ENCODE data around the gene C16orf92.

C16orf92 gene

DNA sequence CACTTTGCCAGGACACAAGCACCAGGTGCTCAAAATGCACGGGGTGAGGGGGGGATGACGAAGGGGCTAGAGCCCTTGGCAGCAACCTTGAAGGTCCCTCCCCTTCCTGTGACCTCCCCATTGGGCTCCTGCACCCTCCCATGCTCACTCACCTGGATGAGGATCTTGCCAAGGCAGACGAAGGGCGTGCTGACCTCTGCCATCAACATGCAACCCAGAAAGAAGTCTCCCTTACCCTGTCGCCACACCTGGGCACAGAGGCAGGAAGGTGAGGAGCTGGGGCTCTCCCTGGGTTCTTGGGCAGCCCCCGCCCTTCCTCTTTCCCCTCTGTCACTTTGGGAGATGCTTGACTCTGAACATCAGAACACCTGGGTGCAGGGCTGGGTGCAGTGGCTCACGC lies 2.6 kb downstream of the C16orf92 start:
- H3K4me3 ChIP-seq (ENCODE audit: low read depth in 1 of 5, low read length in 5 of 5) = no peak overlapping the region
- no peak overlapping the region for H3K27ac ChIP-seq (ENCODE audit: low read depth, low read length)
- H3K36me3 ChIP-seq (ENCODE audit: control insufficient read depth in 5 of 5, insufficient read depth in 5 of 5, low read length in 5 of 5) = no peaks in the 10 kb centered on the region
- H3K4me1 ChIP-seq (ENCODE audit: control insufficient read depth in 5 of 5, insufficient read depth in 5 of 5, low read length in 5 of 5) = peaks cover 0 to 10% (median 8%) of the 10 kb centered on the region in 5 donors
- H3K27me3 ChIP-seq (ENCODE audit: control insufficient read depth in 5 of 5, insufficient read depth in 4 of 5, low read length in 5 of 5) = peaks cover 26 to 54% (median 44%) of the 10 kb centered on the region in 5 donors
- no peaks in the 10 kb centered on the region for H3K9me3 ChIP-seq (ENCODE audit: control insufficient read depth in 5 of 5, low read length in 5 of 5)
- no peak overlapping the region for H3K9ac ChIP-seq (ENCODE audit: low read length in 5 of 5)

DNA sequence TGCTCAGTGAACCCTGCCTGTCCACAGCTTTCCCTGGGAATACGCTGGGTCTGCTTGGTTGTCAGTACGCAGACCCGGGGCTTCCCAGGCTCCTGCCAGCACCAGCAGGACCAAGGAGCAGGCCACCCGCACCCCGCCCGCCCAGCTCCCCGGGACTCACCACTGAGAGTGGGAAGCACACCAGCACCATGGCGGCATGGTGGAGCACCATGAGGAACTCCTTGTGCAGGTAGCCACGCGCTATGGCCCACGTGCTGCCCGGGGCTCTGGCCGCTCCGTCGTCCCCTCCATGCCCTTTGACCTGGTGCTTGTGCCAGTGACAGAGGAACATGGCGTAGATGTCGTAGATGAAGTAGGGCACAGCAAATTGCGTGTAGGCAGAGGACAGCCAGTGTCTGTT lies 3.5 kb downstream of the C16orf92 start:
- peaks cover 29 to 56% (median 49%) of the 10 kb centered on the region in 5 donors for H3K27me3 ChIP-seq (ENCODE audit: control insufficient read depth in 5 of 5, insufficient read depth in 4 of 5, low read length in 5 of 5)

DNA sequence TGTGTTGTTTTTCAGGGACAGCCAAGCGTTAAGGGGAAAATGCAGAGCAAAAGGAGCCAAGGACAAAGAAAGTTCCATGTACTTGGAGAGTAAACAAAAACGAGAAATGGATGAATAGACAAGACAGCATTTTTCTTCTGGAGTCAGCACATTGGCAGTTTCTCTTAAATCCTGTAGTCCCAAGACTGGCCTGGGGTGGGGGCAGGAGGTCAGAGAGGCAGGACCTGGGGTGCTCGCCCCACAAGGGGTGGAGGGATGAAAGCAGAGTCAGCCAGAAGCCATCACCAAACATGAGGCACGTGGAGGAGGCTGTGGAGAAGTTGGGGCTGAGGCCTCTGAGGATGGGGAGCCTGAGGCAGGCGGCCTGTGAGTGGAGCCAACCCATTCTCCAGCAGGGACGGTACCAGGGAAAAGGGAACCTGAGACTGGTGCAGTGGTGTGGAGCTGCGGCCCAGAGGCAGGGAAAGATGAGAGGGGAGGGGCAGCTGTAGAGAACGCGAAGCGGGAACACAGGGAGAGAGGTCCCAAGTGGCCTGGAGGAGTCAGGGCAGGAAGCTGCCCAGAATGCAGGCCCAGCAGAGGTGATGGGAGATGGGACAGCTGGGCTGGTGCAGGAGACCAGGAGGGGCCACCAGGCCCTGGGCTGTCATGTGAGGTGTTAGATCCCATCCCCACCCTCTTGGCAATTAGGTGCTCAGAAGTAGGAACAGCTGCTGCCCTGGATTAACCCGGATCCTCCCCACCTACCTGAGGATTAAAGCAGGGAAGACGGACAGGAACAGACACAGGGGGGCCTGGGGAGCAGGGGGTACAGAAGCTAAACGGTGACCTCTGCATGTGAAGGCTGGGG lies 4.8 kb downstream of the C16orf92 start:
- peaks cover 0 to 4% (median 0%) of the 10 kb centered on the region in 5 donors for H3K4me1 ChIP-seq (ENCODE audit: control insufficient read depth in 5 of 5, insufficient read depth in 5 of 5, low read length in 5 of 5)
- H3K9me3 ChIP-seq (ENCODE audit: control insufficient read depth in 5 of 5, low read length in 5 of 5) = no peaks in the 10 kb centered on the region
- no peak overlapping the region for H3K27ac ChIP-seq (ENCODE audit: low read depth, low read length)
- H3K9ac ChIP-seq (ENCODE audit: low read length in 5 of 5) = no peak overlapping the region
- H3K4me3 ChIP-seq (ENCODE audit: low read depth in 1 of 5, low read length in 5 of 5) = no peak overlapping the region
- H3K36me3 ChIP-seq (ENCODE audit: control insufficient read depth in 5 of 5, insufficient read depth in 5 of 5, low read length in 5 of 5) = no peaks in the 10 kb centered on the region
- peaks cover 39 to 64% (median 61%) of the 10 kb centered on the region in 5 donors for H3K27me3 ChIP-seq (ENCODE audit: control insufficient read depth in 5 of 5, insufficient read depth in 4 of 5, low read length in 5 of 5)

More for the DNA sequence above, 3.5 kb downstream of the C16orf92 start:
- H3K4me3 ChIP-seq (ENCODE audit: low read depth in 1 of 5, low read length in 5 of 5) = no peak overlapping the region
- H3K9me3 ChIP-seq (ENCODE audit: control insufficient read depth in 5 of 5, low read length in 5 of 5) = no peaks in the 10 kb centered on the region
- H3K4me1 ChIP-seq (ENCODE audit: control insufficient read depth in 5 of 5, insufficient read depth in 5 of 5, low read length in 5 of 5) = peaks cover 0 to 9% (median 4%) of the 10 kb centered on the region in 5 donors
- H3K36me3 ChIP-seq (ENCODE audit: control insufficient read depth in 5 of 5, insufficient read depth in 5 of 5, low read length in 5 of 5) = no peaks in the 10 kb centered on the region
- H3K27ac ChIP-seq (ENCODE audit: low read depth, low read length) = no peak overlapping the region
- no peak overlapping the region for H3K9ac ChIP-seq (ENCODE audit: low read length in 5 of 5)

DNA sequence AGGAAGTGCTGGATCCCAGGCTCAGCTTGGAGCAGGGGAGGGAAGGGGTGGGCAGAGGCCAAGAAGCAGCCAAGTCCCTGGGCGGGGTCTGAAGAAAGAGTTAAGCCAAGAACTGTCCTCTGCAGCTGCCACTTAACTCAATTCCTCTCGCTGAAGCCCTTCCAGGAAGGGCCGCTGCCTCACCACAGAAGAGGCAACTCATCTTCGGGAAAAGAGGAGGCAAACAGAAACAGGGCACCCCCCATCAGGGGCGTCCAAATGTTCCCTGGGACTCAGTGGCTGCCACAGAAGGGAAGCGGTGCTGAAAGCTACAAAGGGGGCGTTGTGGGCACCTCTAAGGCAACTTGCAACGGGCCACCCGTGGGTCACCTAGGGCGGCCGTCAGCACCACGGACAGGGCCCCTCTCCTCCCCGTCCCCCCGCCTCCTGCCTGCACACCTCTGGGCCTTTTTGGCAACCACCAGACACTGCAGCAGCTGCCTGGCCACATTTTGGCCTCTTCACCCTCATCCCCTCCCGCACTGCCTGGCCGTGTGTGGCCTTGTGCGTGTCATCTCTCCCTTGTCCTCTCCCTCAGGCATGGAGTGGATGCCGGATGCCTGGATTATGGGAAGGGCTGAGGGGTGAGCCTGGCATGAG lies 5.6 kb downstream of the C16orf92 start:
- H3K27me3 ChIP-seq (ENCODE audit: control insufficient read depth in 5 of 5, insufficient read depth in 4 of 5, low read length in 5 of 5) = peaks cover 39 to 68% (median 64%) of the 10 kb centered on the region in 5 donors
- H3K9ac ChIP-seq (ENCODE audit: low read length in 5 of 5) = no peak overlapping the region
- H3K27ac ChIP-seq (ENCODE audit: low read depth, low read length) = no peak overlapping the region

DNA sequence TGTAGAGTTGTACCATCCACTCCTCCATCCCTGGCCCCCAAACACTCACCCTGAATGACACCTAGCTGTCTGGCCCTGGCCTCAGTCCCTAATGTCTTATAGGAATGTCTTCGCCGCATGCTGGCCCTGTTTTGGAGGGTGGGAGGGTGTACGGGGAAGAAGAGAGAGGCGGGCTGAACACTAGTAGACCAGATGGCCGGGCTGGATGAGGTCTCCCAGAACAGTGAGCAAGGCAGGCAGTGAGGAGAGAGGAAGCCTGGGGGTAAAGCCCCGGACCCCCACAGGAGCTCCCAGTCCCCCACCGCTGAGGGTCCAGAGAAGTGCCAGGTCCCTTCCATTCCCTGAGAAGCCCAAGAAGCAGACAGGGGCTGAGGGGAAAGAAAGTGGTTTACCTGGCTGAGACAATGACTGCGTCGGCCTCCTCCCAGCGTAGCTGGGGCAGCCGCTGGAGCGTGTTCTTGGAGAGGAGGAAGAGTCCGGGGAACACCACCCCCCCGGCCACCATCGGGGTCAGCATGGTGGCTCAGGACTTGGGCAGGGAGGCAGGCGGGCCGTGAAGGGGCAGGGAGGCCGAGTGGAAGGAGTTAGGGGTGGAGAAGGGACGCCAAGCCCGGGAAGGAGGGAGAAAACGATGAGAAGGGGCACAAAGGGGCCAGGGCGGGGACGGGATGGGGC lies 7.2 kb downstream of the C16orf92 start:
- Histone ChIP-seq H3K36me3 (ENCODE audit: control insufficient read depth in 5 of 5, insufficient read depth in 5 of 5, low read length in 5 of 5) (no peaks in the 10 kb centered on the region), H3K27ac (ENCODE audit: low read depth, low read length) (no peak overlapping the region), H3K9me3 (ENCODE audit: control insufficient read depth in 5 of 5, low read length in 5 of 5) (no peaks in the 10 kb centered on the region), H3K27me3 (ENCODE audit: control insufficient read depth in 5 of 5, insufficient read depth in 4 of 5, low read length in 5 of 5) (peaks cover 38 to 71% (median 66%) of the 10 kb centered on the region in 5 donors), H3K9ac (ENCODE audit: low read length in 5 of 5) (no peak overlapping the region), H3K4me1 (ENCODE audit: control insufficient read depth in 5 of 5, insufficient read depth in 5 of 5, low read length in 5 of 5) (peaks cover 0 to 4% (median 0%) of the 10 kb centered on the region in 5 donors), H3K4me3 (ENCODE audit: low read depth in 1 of 5, low read length in 5 of 5) (no peak overlapping the region)

More for the DNA sequence above, 5.6 kb downstream of the C16orf92 start:
- peaks cover 0 to 4% (median 0%) of the 10 kb centered on the region in 5 donors for H3K4me1 ChIP-seq (ENCODE audit: control insufficient read depth in 5 of 5, insufficient read depth in 5 of 5, low read length in 5 of 5)
- no peak overlapping the region for H3K4me3 ChIP-seq (ENCODE audit: low read depth in 1 of 5, low read length in 5 of 5)
- no peaks in the 10 kb centered on the region for H3K36me3 ChIP-seq (ENCODE audit: control insufficient read depth in 5 of 5, insufficient read depth in 5 of 5, low read length in 5 of 5)
- H3K9me3 ChIP-seq (ENCODE audit: control insufficient read depth in 5 of 5, low read length in 5 of 5) = no peaks in the 10 kb centered on the region

DNA sequence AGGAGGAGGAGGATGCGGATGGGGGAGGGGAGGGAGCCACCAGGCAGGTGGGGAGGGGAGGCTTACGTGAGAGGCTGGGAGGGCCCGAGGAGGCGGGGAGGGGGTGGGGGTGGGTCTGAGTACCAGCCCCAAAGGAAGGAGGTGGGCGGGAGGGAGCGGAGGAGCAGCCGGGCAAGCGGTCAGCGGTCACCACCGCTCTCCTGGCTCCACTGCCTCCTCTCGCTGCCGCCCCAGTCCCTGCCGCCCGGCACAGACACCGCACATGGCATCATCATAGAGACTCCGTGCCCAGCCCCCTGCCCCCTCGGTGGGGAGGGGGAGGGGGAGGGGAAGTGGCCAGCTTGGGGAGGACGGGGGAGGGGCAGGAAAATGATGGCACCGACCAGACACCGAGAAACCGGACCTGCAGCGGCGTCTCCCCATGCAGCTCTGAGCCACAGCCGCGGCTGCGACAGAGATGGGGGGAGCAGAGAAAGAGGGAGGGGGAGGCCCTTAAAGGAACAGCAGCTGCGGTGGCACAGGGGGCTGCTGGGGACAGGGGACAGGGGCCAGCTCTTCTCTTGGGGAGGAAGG lies 7.9 kb downstream of the C16orf92 start, which contains the start of gene TLCD3B:
Gene TLCD3B, minus strand, starts transcription at position 431 of the 573 bp plus-strand sequence. CDS start 744 bp downstream, outside the sequence.
- H3K27me3 ChIP-seq (ENCODE audit: control insufficient read depth in 5 of 5, insufficient read depth in 4 of 5, low read length in 5 of 5) = peaks cover 33 to 66% (median 62%) of the 10 kb centered on the region in 5 donors
- no peak within 1 kb of the TSS for H3K4me3 ChIP-seq (ENCODE audit: low read depth in 1 of 5, low read length in 5 of 5)
- no peaks in the 10 kb centered on the region for H3K36me3 ChIP-seq (ENCODE audit: control insufficient read depth in 5 of 5, insufficient read depth in 5 of 5, low read length in 5 of 5)

DNA sequence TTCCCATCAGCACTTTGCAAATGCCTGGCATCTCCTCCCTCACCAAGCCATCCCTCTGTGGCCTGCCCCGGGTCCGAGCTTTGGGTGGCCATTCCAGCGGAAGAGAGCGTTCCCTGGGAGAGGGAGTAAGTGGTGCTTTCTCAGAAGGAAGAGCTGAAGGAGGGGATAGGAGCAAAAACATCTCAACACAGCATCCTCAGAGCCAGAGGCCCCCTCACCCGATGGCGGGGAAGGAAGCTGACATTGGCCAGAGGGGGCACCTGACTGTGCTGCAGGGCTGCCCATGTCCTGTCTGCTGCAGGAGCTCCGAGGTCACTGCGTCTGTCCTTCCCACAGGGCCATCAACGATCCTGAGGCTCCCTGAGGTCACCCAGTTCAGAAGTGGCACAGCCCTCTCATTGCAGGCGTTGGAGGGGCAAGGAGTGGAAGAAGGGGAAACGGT lies 8.5 kb downstream of the C16orf92 start:
- no peak overlapping the region for H3K4me3 ChIP-seq (ENCODE audit: low read depth in 1 of 5, low read length in 5 of 5)
- peaks cover 0 to 4% (median 0%) of the 10 kb centered on the region in 5 donors for H3K4me1 ChIP-seq (ENCODE audit: control insufficient read depth in 5 of 5, insufficient read depth in 5 of 5, low read length in 5 of 5)
- no peak overlapping the region for H3K27ac ChIP-seq (ENCODE audit: low read depth, low read length)
- peaks cover 36 to 66% (median 58%) of the 10 kb centered on the region in 5 donors for H3K27me3 ChIP-seq (ENCODE audit: control insufficient read depth in 5 of 5, insufficient read depth in 4 of 5, low read length in 5 of 5)
- H3K36me3 ChIP-seq (ENCODE audit: control insufficient read depth in 5 of 5, insufficient read depth in 5 of 5, low read length in 5 of 5) = no peaks in the 10 kb centered on the region
- no peak overlapping the region for H3K9ac ChIP-seq (ENCODE audit: low read length in 5 of 5)
- H3K9me3 ChIP-seq (ENCODE audit: control insufficient read depth in 5 of 5, low read length in 5 of 5) = no peaks in the 10 kb centered on the region

More for the DNA sequence above, 7.9 kb downstream of the C16orf92 start, which contains the start of gene TLCD3B:
- Histone ChIP-seq H3K27ac (ENCODE audit: low read depth, low read length) (no peak within 1 kb of the TSS), H3K4me1 (ENCODE audit: control insufficient read depth in 5 of 5, insufficient read depth in 5 of 5, low read length in 5 of 5) (peaks cover 0 to 4% (median 0%) of the 10 kb centered on the region in 5 donors), H3K9me3 (ENCODE audit: control insufficient read depth in 5 of 5, low read length in 5 of 5) (no peaks in the 10 kb centered on the region), H3K9ac (ENCODE audit: low read length in 5 of 5) (no peak within 1 kb of the TSS)

DNA sequence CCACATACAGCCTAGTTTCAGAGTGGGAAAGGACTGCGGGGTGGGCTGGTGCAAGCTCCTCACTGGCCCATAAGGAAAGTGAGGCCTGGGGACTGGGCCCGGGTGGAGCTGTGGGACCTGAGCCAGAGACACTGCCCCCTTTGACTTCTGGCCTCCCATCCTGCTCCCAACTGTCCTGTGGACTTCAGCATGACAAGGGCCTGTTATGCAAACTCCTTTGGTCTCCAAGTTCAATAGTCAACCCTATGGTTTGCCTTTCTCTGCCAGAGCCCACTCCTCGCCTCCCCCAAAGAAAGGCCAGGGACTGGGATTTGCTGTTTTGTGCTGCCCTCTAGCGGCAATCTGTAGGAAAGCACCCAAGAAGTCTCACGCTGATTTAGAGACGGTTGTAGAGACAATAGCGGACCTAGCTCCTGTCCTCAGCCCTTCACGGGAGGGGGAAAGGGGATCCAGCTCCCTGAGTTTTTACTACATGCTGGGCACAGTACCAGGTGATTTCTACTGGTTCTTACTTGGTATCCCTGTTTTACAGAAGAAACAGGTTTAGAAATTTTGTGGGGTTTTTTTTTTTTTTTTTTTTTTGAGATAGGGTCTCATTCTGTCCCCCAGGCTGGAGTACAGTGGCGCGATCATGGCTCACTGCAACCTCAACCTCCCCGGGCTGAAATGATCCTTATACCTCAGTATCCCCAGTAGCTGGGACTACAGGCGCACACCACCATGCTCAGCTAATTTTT lies 9.3 kb downstream of the C16orf92 start:
- H3K27ac ChIP-seq (ENCODE audit: low read depth, low read length) = no peak overlapping the region
- H3K9ac ChIP-seq (ENCODE audit: low read length in 5 of 5) = no peak overlapping the region
- H3K4me3 ChIP-seq (ENCODE audit: low read depth in 1 of 5, low read length in 5 of 5) = no peak overlapping the region
- H3K4me1 ChIP-seq (ENCODE audit: control insufficient read depth in 5 of 5, insufficient read depth in 5 of 5, low read length in 5 of 5) = peaks cover 0 to 4% (median 0%) of the 10 kb centered on the region in 5 donors
- H3K27me3 ChIP-seq (ENCODE audit: control insufficient read depth in 5 of 5, insufficient read depth in 4 of 5, low read length in 5 of 5) = peaks cover 33 to 59% (median 50%) of the 10 kb centered on the region in 5 donors
- no peaks in the 10 kb centered on the region for H3K36me3 ChIP-seq (ENCODE audit: control insufficient read depth in 5 of 5, insufficient read depth in 5 of 5, low read length in 5 of 5)
- no peaks in the 10 kb centered on the region for H3K9me3 ChIP-seq (ENCODE audit: control insufficient read depth in 5 of 5, low read length in 5 of 5)

DNA sequence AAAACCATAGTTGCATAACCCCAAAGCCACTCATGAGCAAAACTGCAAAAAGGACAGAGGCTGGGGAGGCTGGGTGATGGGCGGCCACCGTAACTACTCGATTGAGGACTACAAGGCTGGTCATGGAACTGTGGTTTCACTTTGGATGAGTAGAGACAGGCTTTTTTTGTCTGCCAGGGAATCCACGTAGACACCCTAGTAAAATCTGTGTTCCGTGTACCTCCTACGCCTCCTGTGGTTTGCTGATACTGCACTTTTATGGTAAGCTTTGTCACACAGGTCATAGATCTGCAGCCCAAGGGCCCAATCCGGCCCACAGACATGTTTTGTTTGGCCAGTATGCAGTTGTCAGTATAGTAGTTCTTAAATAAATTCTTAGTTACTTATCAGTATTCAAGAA lies 10.3 kb downstream of the C16orf92 start:
- no peak overlapping the region for H3K9ac ChIP-seq (ENCODE audit: low read length in 5 of 5)
- H3K27ac ChIP-seq (ENCODE audit: low read depth, low read length) = no peak overlapping the region
- H3K4me3 ChIP-seq (ENCODE audit: low read depth in 1 of 5, low read length in 5 of 5) = no peak overlapping the region
- H3K9me3 ChIP-seq (ENCODE audit: control insufficient read depth in 5 of 5, low read length in 5 of 5) = no peaks in the 10 kb centered on the region
- peaks cover 33 to 49% (median 43%) of the 10 kb centered on the region in 5 donors for H3K27me3 ChIP-seq (ENCODE audit: control insufficient read depth in 5 of 5, insufficient read depth in 4 of 5, low read length in 5 of 5)
- peaks cover 0 to 4% (median 0%) of the 10 kb centered on the region in 5 donors for H3K4me1 ChIP-seq (ENCODE audit: control insufficient read depth in 5 of 5, insufficient read depth in 5 of 5, low read length in 5 of 5)
- no peaks in the 10 kb centered on the region for H3K36me3 ChIP-seq (ENCODE audit: control insufficient read depth in 5 of 5, insufficient read depth in 5 of 5, low read length in 5 of 5)

Data from subcutaneous abdominal adipose tissue (tissue), 5 donors.